WI38 (cell line): Measurements from ENCODE around the gene MNAT1.
A peak's percentile ranks its signal among the peaks of the same experiment; 100 is the strongest.

Experiments used
- H3K4me3 ChIP-seq: 2 replicates; pipeline ENCODE4 v1.5.1; 2011; ENCODE audit warnings: low read depth, mild to moderate bottlenecking, control low read depth, low read length
- CTCF ChIP-seq: IDR thresholded peaks from 2 replicates; pipeline ENCODE4 v1.5.1; 2012; ENCODE audit warnings: low read depth, mild to moderate bottlenecking, control low read depth, low read length

The MNAT1 gene

GRCh38 chr14:60974090-60974651, 239.6 kb downstream of the MNAT1 start:
- no peak for TF ChIP-seq CTCF
- H3K4me3 ChIP-seq, result no peak overlapping the region

GRCh38 chr14:60975551-60975950, 241.0 kb downstream of the MNAT1 start:
- TF ChIP-seq CTCF, result no peak
- no peak overlapping the region for H3K4me3 ChIP-seq

- no peak for TF ChIP-seq CTCF
- peak overlapping the region; percentile 15; the same call in 1 of the 2 replicates for H3K4me3 ChIP-seq
These were observed 243.3 kb downstream of the MNAT1 start for GRCh38 chr14:60977847-60978246.

GRCh38 chr14:60980811-60981632, 246.5 kb downstream of the MNAT1 start, which contains the start of the genes SLC38A6 and TRMT5:
SLC38A6 (plus strand) TSS chr14:60981245; CDS start chr14:60981278, 33 bp downstream.
TRMT5 (minus strand) TSS chr14:60981079; CDS start chr14:60980973, 106 bp downstream.
- H3K4me3 ChIP-seq, result peak within 1 kb of the TSS; percentile 81
- no peak for TF ChIP-seq CTCF

GRCh38 chr14:60981633-60982455, 247.3 kb downstream of the MNAT1 start:
- no peak for TF ChIP-seq CTCF
- peak overlapping the region; percentile 81 for H3K4me3 ChIP-seq

DNA sequence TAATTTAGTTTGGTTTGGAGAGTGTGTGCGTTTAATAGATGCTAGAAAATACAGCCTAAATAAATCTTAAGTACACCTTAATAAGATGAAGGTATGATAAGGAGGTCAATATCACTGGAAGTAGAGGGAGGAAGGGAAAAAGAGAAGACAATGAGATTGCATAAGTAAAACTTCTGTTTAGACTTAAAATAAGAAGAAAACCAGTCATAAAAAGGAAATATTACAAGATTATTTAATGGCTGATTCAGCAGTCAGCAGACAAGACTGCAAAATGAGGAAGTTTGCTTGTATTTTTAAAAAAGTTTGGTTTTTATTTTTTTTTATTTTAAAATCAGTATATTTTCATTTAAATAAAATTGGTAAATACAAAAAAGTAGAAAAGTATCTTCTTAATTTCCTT, 249.6 kb downstream of the MNAT1 start:
- no peak for TF ChIP-seq CTCF

More for the DNA sequence above, 249.6 kb downstream of the MNAT1 start:
- H3K4me3 ChIP-seq, result peak overlapping the region; percentile 81
